Ishikawa (cell line): ENCODE measurements around the gene SDHB.

Experiments used
- CREB1 ChIP-seq: IDR thresholded peaks from 2 replicates; pipeline ENCODE4 v1.6.1; 2012; ENCODE audit warnings: low read depth
- EP300 ChIP-seq: IDR thresholded peaks from 2 replicates; pipeline ENCODE4 v1.6.1; 2012; ENCODE audit warnings: borderline replicate concordance
- NFIC ChIP-seq: IDR thresholded peaks from 2 replicates; pipeline ENCODE4 v1.6.1; 2012
- RAD21 ChIP-seq: IDR thresholded peaks from 2 replicates; pipeline ENCODE4 v1.6.1; 2012; ENCODE audit warnings: low read depth
- TAF1 ChIP-seq: IDR thresholded peaks from 2 replicates; pipeline ENCODE4 v1.6.1; 2012; ENCODE audit warnings: low read depth, mild to moderate bottlenecking
- TCF12 ChIP-seq: IDR thresholded peaks from 2 replicates; pipeline ENCODE4 v1.6.1; 2012; ENCODE audit warnings: low read depth
- ZBTB7A ChIP-seq: IDR thresholded peaks from 2 replicates; pipeline ENCODE4 v1.6.1; 2012; ENCODE audit warnings: low read depth

GRCh38 chr1:17080085-17080759, 26.4 kb upstream of the SDHB start:
- TF ChIP-seq RAD21 (no peak), EP300 (no peak), TCF12 (no peak), TAF1 (no peak), CREB1 (no peak), NFIC (no peak), ZBTB7A (no peak)
